NCI-H2196 (cell line): ENCODE data around the gene ING2.

Experiments
- DNase-seq: peaks from one replicate; lab custom pipeline; 2025; ENCODE audit not compliant: unreplicated experiment; lab: John Stamatoyannopoulos, UW

Gene ING2

GRCh38 chr4:183499389-183499788 is 5.5 kb upstream of the ING2 start:
- DNase-seq: peak; percentile 54

DNA sequence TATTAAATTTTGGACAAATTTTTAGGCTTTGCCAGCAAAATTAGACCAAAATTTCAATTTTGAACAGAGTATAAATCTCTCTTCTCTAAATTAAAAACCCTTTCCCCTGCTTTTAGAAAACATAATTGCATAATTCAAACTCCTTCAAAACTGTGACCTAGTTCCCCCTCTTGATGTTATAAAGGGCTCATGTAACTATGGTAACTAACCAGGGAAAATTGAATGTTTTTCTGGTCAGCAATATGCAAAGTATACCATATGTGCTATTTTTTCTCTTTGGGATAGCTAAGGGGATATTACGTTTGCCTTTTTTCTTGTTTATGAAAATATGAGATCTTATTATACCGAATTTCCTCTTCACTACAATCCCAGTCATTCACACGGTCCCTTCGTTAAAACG is 5.1 kb upstream of the ING2 start:
- no peak for DNase-seq

- no peak for DNase-seq
Observed at GRCh38 chr4:183503497-183504063, 1.3 kb upstream of the ING2 start.

GRCh38 chr4:183504064-183504929 is 561 bp upstream of the ING2 start:
- peak; percentile 91 for DNase-seq

DNA sequence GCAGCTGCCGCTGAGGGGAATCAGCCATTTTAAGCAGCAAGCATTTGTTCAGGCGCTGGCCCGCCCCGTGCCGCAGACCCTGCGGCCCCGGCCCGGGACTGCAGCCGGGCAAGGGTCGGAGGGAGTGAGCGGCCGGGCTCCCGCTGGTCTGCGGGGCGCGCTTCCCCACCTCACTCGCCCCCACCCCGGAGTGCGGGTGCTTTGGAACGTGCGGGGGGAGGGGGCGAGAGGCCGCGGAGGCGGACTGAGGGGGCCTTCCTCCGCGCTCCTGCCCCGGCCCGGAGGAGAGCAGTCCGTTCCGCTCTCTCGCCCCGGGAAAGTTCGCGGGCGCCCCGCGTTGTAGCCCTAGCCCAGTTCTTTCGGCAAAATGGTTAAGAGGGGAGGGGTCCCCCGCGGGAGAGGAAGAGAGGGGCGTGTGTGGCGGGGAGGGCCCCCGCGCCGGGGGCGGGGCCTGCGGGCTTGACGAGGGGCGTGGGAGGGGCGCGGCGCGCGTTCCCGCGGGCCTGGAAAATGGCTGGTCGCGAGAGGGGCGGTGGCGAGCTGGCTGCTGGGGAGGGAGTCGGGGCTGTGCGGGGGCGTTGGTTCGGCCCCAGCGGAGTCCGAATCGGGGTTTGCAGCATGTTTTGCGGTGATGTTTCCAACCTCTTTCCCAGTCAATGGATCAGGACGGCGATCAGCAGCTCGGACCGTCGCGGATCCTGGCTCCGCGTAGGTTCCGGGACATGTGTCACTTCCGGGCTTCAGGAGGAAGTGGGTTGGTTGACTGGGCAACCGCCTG is 942 bp downstream of the ING2 start:
- DNase-seq: peak; percentile 62

GRCh38 chr4:183506389-183506735 is 1.5 kb downstream of the ING2 start:
- no peak for DNase-seq

GRCh38 chr4:183507925-183508696 is 3.3 kb downstream of the ING2 start:
- DNase-seq: no peak

GRCh38 chr4:183508697-183509335 is 4.0 kb downstream of the ING2 start:
- DNase-seq: no peak

GRCh38 chr4:183515411-183515810 is 10.6 kb downstream of the ING2 start:
- DNase-seq: no peak

GRCh38 chr4:183517194-183517593 is 12.3 kb downstream of the ING2 start:
- no peak for DNase-seq

DNA sequence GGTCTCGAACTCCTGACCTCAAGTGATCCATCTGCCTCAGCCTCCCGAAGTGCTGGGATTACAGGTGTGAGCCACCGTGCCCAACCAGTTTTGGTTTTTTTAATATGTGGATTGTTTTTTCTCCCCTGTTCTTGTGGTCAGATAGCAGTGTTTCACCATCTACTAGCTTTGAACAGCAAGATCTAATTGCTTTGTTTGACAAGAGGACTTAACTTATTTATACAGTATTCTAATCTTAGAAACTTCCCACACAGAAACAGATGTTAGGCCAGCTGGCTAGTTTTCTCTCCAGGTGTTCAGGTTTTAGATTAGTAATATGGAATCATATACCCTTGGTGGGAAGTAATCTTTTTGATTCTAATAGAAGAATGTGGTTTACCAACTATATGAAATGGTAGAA is 12.9 kb downstream of the ING2 start:
- no peak for DNase-seq

DNA sequence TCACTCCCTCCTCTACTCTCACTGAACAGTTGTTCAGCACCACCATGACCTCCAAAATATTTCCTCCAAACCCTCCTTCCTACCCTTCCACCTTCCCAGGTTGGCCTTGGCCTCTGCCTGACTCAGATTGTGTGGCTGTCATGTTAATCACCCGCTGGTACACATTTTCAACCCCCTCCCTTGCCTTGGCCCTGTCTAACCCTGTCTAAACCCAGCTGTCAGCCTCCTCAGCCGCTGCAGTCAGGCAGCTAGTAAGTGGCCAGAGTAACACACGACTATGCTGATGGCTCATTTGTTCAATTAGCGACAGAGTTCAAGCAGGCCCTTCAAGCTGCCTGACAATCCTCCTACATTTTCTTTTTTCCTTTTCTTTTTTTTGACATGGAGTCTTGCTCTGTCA is 18.0 kb downstream of the ING2 start:
- no peak for DNase-seq

- DNase-seq: no peak
Observed at GRCh38 chr4:183527326-183527725, 22.5 kb downstream of the ING2 start.

DNA sequence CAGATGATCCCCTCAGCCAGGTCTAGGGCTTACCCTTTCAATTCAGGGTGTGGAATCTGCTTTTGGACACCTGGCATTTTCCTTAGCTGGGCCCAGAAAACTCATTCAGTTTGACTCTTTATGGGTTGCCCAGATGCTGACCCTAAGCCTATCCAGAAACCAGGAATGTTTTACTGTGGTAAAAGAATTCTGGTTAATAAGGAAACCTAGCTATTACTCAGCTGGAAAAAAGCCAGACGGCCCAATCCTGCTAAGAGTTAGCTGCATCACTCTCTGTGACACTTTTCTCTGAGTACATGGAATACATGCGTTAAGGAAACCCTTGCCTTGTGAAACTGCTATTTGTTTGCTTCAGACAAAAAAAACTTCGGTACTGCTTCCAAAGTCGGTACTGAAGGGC is 28.0 kb downstream of the ING2 start:
- DNase-seq: no peak

GRCh38 chr4:183533698-183534097 is 28.8 kb downstream of the ING2 start:
- no peak for DNase-seq

GRCh38 chr4:183540410-183541009 is 35.7 kb downstream of the ING2 start:
- no peak for DNase-seq

DNA sequence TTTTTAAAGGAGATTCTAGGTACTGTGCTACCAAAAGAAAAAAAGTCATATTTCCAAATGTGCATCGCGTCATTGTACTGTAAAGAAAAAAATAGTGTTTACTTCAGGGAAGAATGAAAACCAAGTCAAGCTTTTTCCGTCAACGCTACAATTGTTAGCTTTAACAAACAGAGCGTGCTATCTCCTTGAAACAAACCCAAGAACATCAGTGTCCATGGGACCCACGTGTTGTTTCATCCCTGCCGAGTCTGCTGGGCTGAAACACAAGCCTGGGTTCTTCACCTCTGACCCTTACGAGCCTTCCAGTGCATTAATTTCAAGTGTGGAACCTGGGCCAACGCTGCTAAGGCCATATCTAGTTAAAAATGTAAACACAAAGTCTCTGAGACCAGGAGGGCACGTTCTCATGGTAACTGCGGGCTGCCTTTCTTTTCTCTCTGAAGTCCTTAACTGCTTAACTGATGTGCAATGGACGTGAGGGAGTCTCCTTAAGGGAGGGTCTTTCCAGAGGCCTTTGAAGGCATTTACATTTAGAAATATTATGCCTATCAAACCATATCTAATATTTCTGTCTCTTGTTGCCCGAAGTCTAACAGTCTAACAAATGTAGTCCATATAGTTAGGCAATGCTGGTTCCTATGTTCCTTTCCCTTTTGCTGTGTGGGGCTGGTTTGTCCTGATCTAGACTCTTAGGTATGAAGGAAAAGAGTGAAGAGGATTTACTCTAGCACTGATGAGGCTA is 36.3 kb downstream of the ING2 start:
- peak; percentile 32 for DNase-seq

DNA sequence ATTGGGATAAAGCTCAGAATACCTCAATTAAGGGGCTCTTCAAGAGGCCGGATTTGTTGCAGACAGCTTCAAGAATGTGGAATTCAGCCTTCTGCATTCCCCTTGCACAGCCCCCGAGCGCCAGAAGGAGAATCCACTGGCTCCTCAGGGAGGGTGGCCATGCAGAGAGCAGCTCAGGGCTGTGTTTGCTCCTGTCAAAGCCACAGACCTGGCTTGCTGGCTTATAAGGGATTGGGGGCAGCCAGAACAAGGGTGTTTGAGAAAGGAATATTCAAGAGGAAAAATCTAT is 36.8 kb downstream of the ING2 start:
- DNase-seq: no peak

DNA sequence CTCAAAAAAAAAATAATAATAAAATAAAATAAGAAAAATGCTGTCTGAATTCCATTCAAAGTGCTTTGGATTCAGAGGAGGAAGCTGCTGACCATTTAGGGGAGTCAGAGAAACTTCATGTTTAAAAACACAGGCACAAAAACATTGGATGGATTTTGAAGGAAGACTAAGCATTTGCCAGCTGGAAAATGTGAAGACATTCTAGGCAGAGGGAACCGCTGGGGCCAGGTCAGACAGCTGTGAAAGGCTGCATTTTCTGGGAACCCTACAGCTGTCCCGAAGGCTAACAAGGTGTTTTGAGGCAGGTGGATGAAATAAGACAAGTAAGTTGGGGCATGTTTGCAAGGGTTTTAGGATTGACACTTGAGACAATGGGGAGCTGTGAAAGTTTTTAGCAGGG is 38.6 kb downstream of the ING2 start:
- DNase-seq: no peak

GRCh38 chr4:183544109-183544508 is 39.3 kb downstream of the ING2 start:
- DNase-seq: no peak
